MM.1S (cell line): ENCODE results near the gene NR1D2.
A peak's percentile ranks its signal among the peaks of the same experiment; 100 is the strongest.

Experiments
- DNase-seq: peaks from one replicate; pipeline ENCODE4 v3.0.0-alpha.2; 2015
- H2AFZ ChIP-seq: fragments of 300-600 bp; sonication (generic); 2 replicates; pipeline ENCODE4 v1.6.0; 2016; ENCODE audit warnings: antibody characterized with exemption, low read length
- H3F3A ChIP-seq: fragments of 300-600 bp; sonication (generic); 2 replicates; pipeline ENCODE4 v1.6.1; 2016; ENCODE audit warnings: mild to moderate bottlenecking, antibody characterized with exemption, low read length, moderate library complexity, mixed read lengths; ENCODE audit not compliant: insufficient read depth
- H3K27ac ChIP-seq: fragments of 300-600 bp; sonication (generic); 2 replicates; pipeline ENCODE4 v1.5.1; 2016; ENCODE audit warnings: mild to moderate bottlenecking, low read length
- H3K27me3 ChIP-seq: fragments of 300-600 bp; sonication (generic); replicated peaks from 2 replicates; pipeline ENCODE4 v1.6.0; 2016; ENCODE audit warnings: low read length; ENCODE audit not compliant: insufficient read depth
- H3K36me3 ChIP-seq: fragments of 300-600 bp; sonication (generic); replicated peaks from 2 replicates; pipeline ENCODE4 v1.6.1; 2016; ENCODE audit warnings: mild to moderate bottlenecking, low read length, mixed read lengths; ENCODE audit not compliant: insufficient read depth
- H3K4me1 ChIP-seq: fragments of 300-600 bp; sonication (generic); 2 replicates; pipeline ENCODE4 v1.6.1; 2016; ENCODE audit warnings: low read length, mixed read lengths
- H3K4me2 ChIP-seq: fragments of 300-600 bp; sonication (generic); 2 replicates; pipeline ENCODE4 v1.6.0; 2016; ENCODE audit warnings: low read depth, low read length
- H3K4me3 ChIP-seq: fragments of 300-600 bp; sonication (generic); 2 replicates; pipeline ENCODE4 v1.5.1; 2016; ENCODE audit warnings: low read length, mixed read lengths
- H3K79me2 ChIP-seq: fragments of 300-600 bp; sonication (generic); 2 replicates; pipeline ENCODE4 v1.6.1; 2016; ENCODE audit warnings: mixed run types, low read length, mixed read lengths
- H3K9ac ChIP-seq: fragments of 300-600 bp; sonication (generic); 2 replicates; pipeline ENCODE4 v1.6.1; 2016; ENCODE audit warnings: low read length, mixed read lengths
- H3K9me2 ChIP-seq: fragments of 300-600 bp; sonication (generic); replicated peaks from 2 replicates; pipeline ENCODE4 v1.6.1; 2016; ENCODE audit warnings: mild to moderate bottlenecking, low read length, mixed read lengths; ENCODE audit not compliant: insufficient read depth
- H3K9me3 ChIP-seq: fragments of 300-600 bp; sonication (generic); replicated peaks from 2 replicates; pipeline ENCODE4 v1.6.1; 2016; ENCODE audit warnings: mild to moderate bottlenecking, low read length, mixed read lengths; ENCODE audit not compliant: insufficient read depth
- H4K20me1 ChIP-seq: fragments of 300-600 bp; sonication (generic); 2 replicates; pipeline ENCODE4 v1.6.1; 2016; ENCODE audit warnings: mild to moderate bottlenecking, low read length, moderate library complexity, mixed read lengths; ENCODE audit not compliant: insufficient read depth
- EZH2 ChIP-seq: fragments of 300-600 bp; sonication (generic); optimal IDR thresholded peaks from 2 replicates; pipeline ENCODE3; 2017; ENCODE audit warnings: low read depth, mild to moderate bottlenecking, antibody characterized with exemption, low read length, mixed read lengths
- EZH2phosphoT487 ChIP-seq: fragments of 300-600 bp; sonication (generic); IDR thresholded peaks from 2 replicates; pipeline ENCODE4 v1.6.1; 2018; ENCODE audit warnings: antibody characterized with exemption, low read length
- TF ChIP-seq, protein P1 (sequence below): fragments of 300-600 bp; sonication (generic); IDR thresholded peaks from 2 replicates; pipeline ENCODE4 v1.5.1; 2016; ENCODE audit warnings: antibody characterized with exemption, low read length, mixed read lengths

Gene NR1D2

DNA sequence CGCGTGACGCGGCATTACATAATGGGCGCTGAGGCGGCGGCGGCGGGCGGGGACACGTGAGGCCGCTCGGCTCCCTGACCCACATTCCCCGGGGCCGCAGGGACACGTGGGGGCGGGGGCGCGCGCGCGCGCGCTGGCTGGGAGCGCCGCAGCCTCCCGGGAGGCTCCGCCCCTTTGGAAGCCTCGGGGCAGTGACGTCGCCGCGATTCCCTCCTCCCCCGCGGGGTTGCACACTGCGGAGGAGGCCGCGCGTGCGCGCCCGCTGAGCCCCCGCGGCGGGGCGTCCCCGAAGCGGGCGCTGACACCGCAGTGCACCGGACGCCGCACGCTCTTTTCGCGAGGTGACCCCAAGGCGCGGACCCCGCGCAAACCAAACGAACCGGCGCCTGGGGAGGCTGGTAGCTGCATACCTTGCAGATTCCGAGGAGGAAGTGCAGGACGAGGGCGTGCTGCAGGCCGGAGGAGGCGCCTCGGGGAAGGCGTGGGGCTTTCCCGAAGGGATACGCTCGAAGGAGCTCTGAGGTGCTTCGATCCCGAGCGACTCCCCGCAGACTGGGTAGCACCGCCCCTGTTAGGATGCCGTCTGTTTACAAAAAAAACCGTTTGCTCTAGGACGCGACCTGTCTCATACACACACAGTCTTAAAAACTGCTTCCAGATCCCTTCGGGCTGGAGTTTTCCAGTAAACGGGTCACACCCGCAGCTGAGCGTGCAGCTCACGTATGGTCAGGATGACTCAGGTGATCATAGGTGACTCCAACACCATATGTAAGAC lies 1.0 kb downstream of the NR1D2 start:
- H3K9me3 ChIP-seq = no peaks in the 10 kb centered on the region
- no peaks in the 10 kb centered on the region for H4K20me1 ChIP-seq
- TF ChIP-seq, protein P1, sequence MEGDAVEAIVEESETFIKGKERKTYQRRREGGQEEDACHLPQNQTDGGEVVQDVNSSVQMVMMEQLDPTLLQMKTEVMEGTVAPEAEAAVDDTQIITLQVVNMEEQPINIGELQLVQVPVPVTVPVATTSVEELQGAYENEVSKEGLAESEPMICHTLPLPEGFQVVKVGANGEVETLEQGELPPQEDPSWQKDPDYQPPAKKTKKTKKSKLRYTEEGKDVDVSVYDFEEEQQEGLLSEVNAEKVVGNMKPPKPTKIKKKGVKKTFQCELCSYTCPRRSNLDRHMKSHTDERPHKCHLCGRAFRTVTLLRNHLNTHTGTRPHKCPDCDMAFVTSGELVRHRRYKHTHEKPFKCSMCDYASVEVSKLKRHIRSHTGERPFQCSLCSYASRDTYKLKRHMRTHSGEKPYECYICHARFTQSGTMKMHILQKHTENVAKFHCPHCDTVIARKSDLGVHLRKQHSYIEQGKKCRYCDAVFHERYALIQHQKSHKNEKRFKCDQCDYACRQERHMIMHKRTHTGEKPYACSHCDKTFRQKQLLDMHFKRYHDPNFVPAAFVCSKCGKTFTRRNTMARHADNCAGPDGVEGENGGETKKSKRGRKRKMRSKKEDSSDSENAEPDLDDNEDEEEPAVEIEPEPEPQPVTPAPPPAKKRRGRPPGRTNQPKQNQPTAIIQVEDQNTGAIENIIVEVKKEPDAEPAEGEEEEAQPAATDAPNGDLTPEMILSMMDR = no peak
- TF ChIP-seq EZH2 (no peak), EZH2phosphoT487 (no peak)

DNA sequence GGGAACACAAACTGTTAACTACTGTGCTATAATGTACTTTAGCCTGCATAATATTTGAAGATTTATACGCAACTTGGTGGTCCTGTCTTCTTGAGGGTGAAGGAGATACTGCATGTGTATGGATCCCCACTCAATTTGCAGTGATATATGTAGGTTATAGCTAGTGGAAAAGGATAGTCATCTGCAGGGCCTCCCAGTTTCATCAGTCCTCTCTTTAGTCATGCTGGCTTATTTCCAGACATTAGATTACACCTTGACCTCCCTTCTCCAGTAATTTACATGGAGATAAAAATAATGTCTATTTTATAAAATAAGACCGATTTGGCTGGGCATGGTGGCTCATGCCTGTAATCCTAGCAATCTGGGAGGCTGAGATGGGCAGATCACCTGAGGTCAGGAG lies 3.7 kb downstream of the NR1D2 start:
- Histone ChIP-seq H3K9ac (no peak overlapping the region), H3F3A (peaks cover 14% of the 10 kb centered on the region; the same call in 1 of the 2 replicates), H3K36me3 (no peaks in the 10 kb centered on the region), H3K27me3 (no peaks in the 10 kb centered on the region), H2AFZ (no peak overlapping the region), H3K9me3 (no peaks in the 10 kb centered on the region), H4K20me1 (no peaks in the 10 kb centered on the region), H3K79me2 (peaks cover 75% of the 10 kb centered on the region), H3K4me3 (no peak overlapping the region), H3K4me1 (peaks cover 16% of the 10 kb centered on the region), H3K4me2 (no peak overlapping the region), H3K27ac (no peak overlapping the region), H3K9me2 (no peaks in the 10 kb centered on the region)
- TF ChIP-seq EZH2 (no peak), EZH2phosphoT487 (no peak)
- TF ChIP-seq, protein P1 = no peak
- no peak for DNase-seq

More for the DNA sequence above, 1.0 kb downstream of the NR1D2 start:
- Histone ChIP-seq H2AFZ (peak overlapping the region; percentile 76), H3K9me2 (no peaks in the 10 kb centered on the region), H3K4me1 (peaks cover 16% of the 10 kb centered on the region), H3K27ac (peak overlapping the region; percentile 72), H3K4me2 (peak overlapping the region; percentile 70), H3F3A (peaks cover 14% of the 10 kb centered on the region; the same call in 1 of the 2 replicates), H3K9ac (peak overlapping the region; percentile 74), H3K36me3 (no peaks in the 10 kb centered on the region), H3K27me3 (no peaks in the 10 kb centered on the region), H3K79me2 (peaks cover 49% of the 10 kb centered on the region), H3K4me3 (peak overlapping the region; percentile 94)
- peak; percentile 97 for DNase-seq

DNA sequence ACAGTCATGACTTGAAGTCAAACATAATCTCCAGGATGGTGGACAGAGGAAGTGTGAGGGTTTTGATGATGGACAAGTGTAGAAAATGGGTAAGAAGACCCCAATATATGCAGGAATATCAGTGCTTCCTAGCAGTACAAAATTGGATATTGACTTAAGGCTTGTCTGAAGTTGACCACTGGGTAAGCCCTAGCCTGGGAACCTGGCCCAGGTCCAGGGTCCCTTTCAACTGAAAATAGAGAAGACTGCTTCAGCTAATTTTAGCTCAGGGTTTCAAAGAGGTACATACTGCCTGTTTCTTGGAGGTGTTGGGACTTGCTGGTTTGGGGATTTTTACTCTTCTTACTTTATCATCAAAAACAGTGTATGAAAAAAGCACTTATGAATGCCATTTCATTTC lies 4.7 kb downstream of the NR1D2 start:
- peaks cover 14% of the 10 kb centered on the region; the same call in 1 of the 2 replicates for H3F3A ChIP-seq
- H3K36me3 ChIP-seq = no peaks in the 10 kb centered on the region
- peak; percentile 55 for DNase-seq
- H3K4me2 ChIP-seq = peak overlapping the region; percentile 66
- H4K20me1 ChIP-seq = no peaks in the 10 kb centered on the region
- peak overlapping the region; percentile 2; the same call in 1 of the 2 replicates for H2AFZ ChIP-seq
- H3K79me2 ChIP-seq = peaks cover 86% of the 10 kb centered on the region
- H3K9me3 ChIP-seq = no peaks in the 10 kb centered on the region
- peak overlapping the region; percentile 55 for H3K4me3 ChIP-seq
- no peaks in the 10 kb centered on the region for H3K9me2 ChIP-seq
- H3K27ac ChIP-seq = peak overlapping the region; percentile 61
- H3K27me3 ChIP-seq = no peaks in the 10 kb centered on the region
- peak overlapping the region; percentile 40; the same call in 1 of the 2 replicates for H3K9ac ChIP-seq
- no peak for TF ChIP-seq EZH2phosphoT487
- TF ChIP-seq EZH2 = no peak
- TF ChIP-seq, protein P1 = no peak
- H3K4me1 ChIP-seq = peaks cover 16% of the 10 kb centered on the region
